HepG2 (cell line): ENCODE results near the gene KLHL11. TPM values are rescaled to one million over a fixed set of nuclear protein-coding genes. Genes with fewer than 3 reads are reported as not detected.
A peak's percentile ranks its signal among the peaks of the same experiment; 100 is the strongest.

Experiments
- HNF4G ChIP-seq, 2 experiments: sonication (generic) in 1 of 2; formaldehyde crosslinking in 1 of 2; IDR thresholded peaks; 2 replicates each; pipeline versions ENCODE4 v1.4.0 to v1.6.1; 2011 to 2020; ENCODE audit warnings: borderline replicate concordance in 2 of 2, low read depth in 2 of 2, mild to moderate bottlenecking in 2 of 2, low read length in 1 of 2, missing genetic modification reagents in 1 of 2, moderate library complexity in 1 of 2
- HNRNPK ChIP-seq: fragments of 200-400 bp; formaldehyde crosslinking; IDR thresholded peaks from 2 replicates; pipeline ENCODE4 v1.6.1; 2018; ENCODE audit warnings: low read length, low read depth, moderate library complexity, mild to moderate bottlenecking; ENCODE audit not compliant: poor library complexity, severe bottlenecking
- MED1 ChIP-seq: sonication (generic); formaldehyde crosslinking; IDR thresholded peaks from 2 replicates; pipeline ENCODE4 v1.4.0; 2020; ENCODE audit warnings: missing genetic modification reagents
- ONECUT2 ChIP-seq: sonication (generic); formaldehyde crosslinking; IDR thresholded peaks from 2 replicates; pipeline ENCODE4 v1.4.0; 2020; ENCODE audit warnings: missing genetic modification reagents
- PHF21A ChIP-seq: sonication (generic); formaldehyde crosslinking; IDR thresholded peaks from 2 replicates; pipeline ENCODE4 v1.5.0; 2020; ENCODE audit warnings: mild to moderate bottlenecking, missing genetic modification reagents
- ZNF296 ChIP-seq: sonication (generic); formaldehyde crosslinking; conservative IDR thresholded peaks from 2 replicates; pipeline ENCODE4 v1.5.0; 2020; ENCODE audit warnings: mild to moderate bottlenecking, missing genetic modification reagents
- ZSCAN9 ChIP-seq: IDR thresholded peaks from 2 replicates; pipeline ENCODE4 v1.6.1; 2016; ENCODE audit warnings: borderline replicate concordance
- polyA plus RNA-seq, 8 experiments: library from polyadenylated mRNA; depleted of rRNA in 3 of 8; stranded (reverse) in 7 of 8; unstranded in 1 of 8; fragments of >200 nt; fragmentation: Illumina TruSeq in 4 of 8; extraction: Trizol in 4 of 8; gene quantifications; 2 replicates each; pipeline versions ENCODE4 v1.2.1 to v1.2.3, GENCODE V29; 2011 to 2016; ENCODE audit warnings: low read depth in 4 of 8, missing spikeins in 1 of 8, mixed read lengths in 1 of 8; ENCODE audit not compliant: insufficient read depth in 1 of 8
- total RNA-seq, 5 experiments: library from RNA; depleted of rRNA; stranded (reverse); fragments of >200 nt; fragmentation: Illumina TruSeq; extraction: Trizol; gene quantifications; 2 replicates each; pipeline ENCODE4 v1.2.3, GENCODE V29; 2016; ENCODE audit warnings: low read depth in 1 of 5
- TF ChIP-seq, protein P1 (sequence below): sonication (generic); formaldehyde crosslinking; IDR thresholded peaks from 2 replicates; pipeline ENCODE4 v1.4.0; 2020; ENCODE audit warnings: missing genetic modification reagents, borderline replicate concordance
- TF ChIP-seq, protein P2 (sequence below): sonication (generic); formaldehyde crosslinking; IDR thresholded peaks from one replicate; pipeline ENCODE4 v1.5.1; 2020; ENCODE audit warnings: mild to moderate bottlenecking, missing genetic modification reagents; ENCODE audit errors: not compliant biosample characterization
- TF ChIP-seq, protein P3 (sequence below): IDR thresholded peaks from 2 replicates; pipeline ENCODE4 v1.6.1; 2016; ENCODE audit warnings: low read depth, missing genetic modification reagents, missing compliant biosample characterization

KLHL11 gene
- total and polyA plus RNA-seq, 2 of the 13 experiments (the other 11 are each of a cell fraction or from before 2014, with no cell fraction given): 7.7 to 27.5 TPM

DNA sequence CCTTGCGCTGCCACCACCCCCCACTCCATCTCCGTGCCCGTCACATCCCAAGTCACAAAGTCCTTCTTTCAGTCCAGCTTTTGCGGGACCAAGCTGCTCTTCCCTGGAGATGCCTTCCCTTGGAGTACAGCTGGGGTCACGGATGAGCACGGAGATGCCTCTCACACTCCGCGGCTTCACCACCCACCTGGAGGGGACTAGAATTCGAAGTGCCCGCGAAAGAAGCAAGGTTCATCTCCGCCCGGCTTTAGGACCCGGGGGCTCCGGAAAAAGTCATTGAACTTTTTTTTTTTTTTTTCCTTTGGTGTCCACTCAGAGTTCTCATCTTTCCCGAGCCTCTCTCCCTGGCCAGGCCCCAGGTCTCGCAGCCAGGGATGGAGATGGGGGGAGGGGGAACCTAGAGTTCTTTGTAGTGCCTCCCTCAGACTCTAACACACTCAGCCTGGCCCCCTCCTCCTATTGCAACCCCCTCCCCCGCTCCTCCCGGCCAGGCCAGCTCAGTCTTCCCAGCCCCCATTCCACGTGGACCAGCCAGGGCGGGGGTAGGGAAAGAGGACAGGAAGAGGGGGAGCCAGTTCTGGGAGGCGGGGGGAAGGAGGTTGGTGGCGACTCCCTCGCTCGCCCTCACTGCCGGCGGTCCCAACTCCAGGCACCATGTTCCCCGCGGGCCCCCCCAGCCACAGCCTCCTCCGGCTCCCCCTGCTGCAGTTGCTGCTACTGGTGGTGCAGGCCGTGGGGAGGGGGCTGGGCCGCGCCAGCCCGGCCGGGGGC, 52.7 kb downstream of the KLHL11 start, which contains the start of gene FKBP10 (continued):
- TF ChIP-seq HNF4G (IDR thresholded peaks at IDR 0.05; ENCODE audit: borderline replicate concordance, low read depth, low read length) (peak; percentile 40), HNF4G (CRISPR knock-in tag; IDR thresholded peaks at IDR 0.05; ENCODE audit: borderline replicate concordance, low read depth) (no peak; the same call in 1 of the 2 replicates), ZSCAN9 (CRISPR knock-in tag) (no peak; the same call in 1 of the 2 replicates), HNRNPK (peak; percentile 76), PHF21A (CRISPR knock-in tag) (no peak; the same call in 1 of the 2 replicates), MED1 (CRISPR knock-in tag) (0 out of 2 replicates have a peak, but pooled peaks have one; percentile 7), ZNF296 (CRISPR knock-in tag) (0 out of 2 replicates have a peak, but pooled peaks have one; percentile 33), ONECUT2 (CRISPR knock-in tag) (no peak)
- TF ChIP-seq, protein P1, sequence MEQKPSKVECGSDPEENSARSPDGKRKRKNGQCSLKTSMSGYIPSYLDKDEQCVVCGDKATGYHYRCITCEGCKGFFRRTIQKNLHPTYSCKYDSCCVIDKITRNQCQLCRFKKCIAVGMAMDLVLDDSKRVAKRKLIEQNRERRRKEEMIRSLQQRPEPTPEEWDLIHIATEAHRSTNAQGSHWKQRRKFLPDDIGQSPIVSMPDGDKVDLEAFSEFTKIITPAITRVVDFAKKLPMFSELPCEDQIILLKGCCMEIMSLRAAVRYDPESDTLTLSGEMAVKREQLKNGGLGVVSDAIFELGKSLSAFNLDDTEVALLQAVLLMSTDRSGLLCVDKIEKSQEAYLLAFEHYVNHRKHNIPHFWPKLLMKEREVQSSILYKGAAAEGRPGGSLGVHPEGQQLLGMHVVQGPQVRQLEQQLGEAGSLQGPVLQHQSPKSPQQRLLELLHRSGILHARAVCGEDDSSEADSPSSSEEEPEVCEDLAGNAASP: no peak
- TF ChIP-seq, protein P2, sequence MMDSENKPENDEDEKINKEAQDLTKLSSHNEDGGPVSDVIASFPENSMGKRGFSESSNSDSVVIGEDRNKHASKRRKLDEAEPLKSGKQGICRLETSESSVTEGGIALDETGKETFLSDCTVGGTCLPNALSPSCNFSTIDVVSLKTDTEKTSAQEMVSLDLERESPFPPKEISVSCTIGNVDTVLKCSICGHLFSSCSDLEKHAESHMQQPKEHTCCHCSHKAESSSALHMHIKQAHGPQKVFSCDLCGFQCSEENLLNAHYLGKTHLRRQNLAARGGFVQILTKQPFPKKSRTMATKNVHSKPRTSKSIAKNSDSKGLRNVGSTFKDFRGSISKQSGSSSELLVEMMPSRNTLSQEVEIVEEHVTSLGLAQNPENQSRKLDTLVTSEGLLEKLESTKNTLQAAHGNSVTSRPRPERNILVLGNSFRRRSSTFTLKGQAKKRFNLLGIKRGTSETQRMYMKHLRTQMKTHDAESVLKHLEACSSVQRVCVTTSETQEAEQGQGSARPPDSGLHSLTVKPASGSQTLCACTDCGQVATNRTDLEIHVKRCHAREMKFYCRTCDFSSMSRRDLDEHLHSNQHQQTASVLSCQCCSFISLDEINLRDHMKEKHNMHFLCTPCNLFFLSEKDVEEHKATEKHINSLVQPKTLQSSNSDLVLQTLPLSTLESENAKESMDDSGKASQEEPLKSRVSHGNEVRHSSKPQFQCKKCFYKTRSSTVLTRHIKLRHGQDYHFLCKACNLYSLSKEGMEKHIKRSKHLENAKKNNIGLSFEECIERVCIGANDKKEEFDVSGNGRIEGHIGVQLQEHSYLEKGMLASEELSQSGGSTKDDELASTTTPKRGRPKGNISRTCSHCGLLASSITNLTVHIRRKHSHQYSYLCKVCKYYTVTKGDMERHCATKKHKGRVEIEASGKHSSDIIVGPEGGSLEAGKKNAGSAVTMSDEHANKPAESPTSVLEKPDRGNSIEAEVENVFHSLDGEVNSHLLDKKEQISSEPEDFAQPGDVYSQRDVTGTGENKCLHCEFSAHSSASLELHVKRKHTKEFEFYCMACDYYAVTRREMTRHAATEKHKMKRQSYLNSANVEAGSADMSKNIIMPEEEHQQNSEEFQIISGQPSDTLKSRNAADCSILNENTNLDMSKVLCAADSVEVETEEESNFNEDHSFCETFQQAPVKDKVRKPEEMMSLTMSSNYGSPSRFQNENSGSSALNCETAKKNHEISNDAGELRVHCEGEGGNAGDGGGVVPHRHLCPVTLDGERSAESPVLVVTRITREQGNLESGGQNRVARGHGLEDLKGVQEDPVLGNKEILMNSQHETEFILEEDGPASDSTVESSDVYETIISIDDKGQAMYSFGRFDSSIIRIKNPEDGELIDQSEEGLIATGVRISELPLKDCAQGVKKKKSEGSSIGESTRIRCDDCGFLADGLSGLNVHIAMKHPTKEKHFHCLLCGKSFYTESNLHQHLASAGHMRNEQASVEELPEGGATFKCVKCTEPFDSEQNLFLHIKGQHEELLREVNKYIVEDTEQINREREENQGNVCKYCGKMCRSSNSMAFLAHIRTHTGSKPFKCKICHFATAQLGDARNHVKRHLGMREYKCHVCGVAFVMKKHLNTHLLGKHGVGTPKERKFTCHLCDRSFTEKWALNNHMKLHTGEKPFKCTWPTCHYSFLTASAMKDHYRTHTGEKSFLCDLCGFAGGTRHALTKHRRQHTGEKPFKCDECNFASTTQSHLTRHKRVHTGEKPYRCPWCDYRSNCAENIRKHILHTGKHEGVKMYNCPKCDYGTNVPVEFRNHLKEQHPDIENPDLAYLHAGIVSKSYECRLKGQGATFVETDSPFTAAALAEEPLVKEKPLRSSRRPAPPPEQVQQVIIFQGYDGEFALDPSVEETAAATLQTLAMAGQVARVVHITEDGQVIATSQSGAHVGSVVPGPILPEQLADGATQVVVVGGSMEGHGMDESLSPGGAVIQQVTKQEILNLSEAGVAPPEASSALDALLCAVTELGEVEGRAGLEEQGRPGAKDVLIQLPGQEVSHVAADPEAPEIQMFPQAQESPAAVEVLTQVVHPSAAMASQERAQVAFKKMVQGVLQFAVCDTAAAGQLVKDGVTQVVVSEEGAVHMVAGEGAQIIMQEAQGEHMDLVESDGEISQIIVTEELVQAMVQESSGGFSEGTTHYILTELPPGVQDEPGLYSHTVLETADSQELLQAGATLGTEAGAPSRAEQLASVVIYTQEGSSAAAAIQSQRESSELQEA (CRISPR knock-in tag): peak; percentile 9
- TF ChIP-seq, protein P3, sequence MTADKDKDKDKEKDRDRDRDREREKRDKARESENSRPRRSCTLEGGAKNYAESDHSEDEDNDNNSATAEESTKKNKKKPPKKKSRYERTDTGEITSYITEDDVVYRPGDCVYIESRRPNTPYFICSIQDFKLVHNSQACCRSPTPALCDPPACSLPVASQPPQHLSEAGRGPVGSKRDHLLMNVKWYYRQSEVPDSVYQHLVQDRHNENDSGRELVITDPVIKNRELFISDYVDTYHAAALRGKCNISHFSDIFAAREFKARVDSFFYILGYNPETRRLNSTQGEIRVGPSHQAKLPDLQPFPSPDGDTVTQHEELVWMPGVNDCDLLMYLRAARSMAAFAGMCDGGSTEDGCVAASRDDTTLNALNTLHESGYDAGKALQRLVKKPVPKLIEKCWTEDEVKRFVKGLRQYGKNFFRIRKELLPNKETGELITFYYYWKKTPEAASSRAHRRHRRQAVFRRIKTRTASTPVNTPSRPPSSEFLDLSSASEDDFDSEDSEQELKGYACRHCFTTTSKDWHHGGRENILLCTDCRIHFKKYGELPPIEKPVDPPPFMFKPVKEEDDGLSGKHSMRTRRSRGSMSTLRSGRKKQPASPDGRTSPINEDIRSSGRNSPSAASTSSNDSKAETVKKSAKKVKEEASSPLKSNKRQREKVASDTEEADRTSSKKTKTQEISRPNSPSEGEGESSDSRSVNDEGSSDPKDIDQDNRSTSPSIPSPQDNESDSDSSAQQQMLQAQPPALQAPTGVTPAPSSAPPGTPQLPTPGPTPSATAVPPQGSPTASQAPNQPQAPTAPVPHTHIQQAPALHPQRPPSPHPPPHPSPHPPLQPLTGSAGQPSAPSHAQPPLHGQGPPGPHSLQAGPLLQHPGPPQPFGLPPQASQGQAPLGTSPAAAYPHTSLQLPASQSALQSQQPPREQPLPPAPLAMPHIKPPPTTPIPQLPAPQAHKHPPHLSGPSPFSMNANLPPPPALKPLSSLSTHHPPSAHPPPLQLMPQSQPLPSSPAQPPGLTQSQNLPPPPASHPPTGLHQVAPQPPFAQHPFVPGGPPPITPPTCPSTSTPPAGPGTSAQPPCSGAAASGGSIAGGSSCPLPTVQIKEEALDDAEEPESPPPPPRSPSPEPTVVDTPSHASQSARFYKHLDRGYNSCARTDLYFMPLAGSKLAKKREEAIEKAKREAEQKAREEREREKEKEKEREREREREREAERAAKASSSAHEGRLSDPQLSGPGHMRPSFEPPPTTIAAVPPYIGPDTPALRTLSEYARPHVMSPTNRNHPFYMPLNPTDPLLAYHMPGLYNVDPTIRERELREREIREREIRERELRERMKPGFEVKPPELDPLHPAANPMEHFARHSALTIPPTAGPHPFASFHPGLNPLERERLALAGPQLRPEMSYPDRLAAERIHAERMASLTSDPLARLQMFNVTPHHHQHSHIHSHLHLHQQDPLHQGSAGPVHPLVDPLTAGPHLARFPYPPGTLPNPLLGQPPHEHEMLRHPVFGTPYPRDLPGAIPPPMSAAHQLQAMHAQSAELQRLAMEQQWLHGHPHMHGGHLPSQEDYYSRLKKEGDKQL (CRISPR knock-in tag): peak; percentile 48; the same call in 1 of the 2 replicates
